SH-SY5Y (cell line): ENCODE data around the gene MLANA.

Experiments used
- GATA2 ChIP-seq: IDR thresholded peaks from 2 replicates; pipeline ENCODE4 v1.6.1; 2011; ENCODE audit warnings: mild to moderate bottlenecking, low read depth, low read length
- GATA3 ChIP-seq: IDR thresholded peaks from 2 replicates; pipeline ENCODE4 v1.6.1; 2011; ENCODE audit warnings: low read depth, mild to moderate bottlenecking, low read length, moderate library complexity

DNA sequence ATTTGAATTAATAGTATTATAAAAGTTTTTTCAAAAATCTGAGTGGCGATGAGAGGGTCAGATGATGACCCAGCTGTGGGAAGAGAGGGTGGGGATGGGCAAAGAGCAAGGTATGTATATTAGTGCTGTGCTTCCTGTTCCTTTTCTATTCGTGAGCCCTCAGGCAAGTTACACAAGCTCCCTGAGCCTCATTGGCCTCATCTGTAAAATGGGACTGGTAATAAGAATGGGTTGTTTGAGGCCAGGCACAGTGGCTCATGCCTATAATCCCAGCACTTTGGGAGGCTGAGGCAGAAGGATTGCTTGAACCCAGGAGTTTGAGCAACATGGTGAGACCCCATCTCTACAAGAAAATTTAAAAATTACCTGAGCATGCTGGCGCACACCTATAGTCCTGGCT is 24.0 kb upstream of the MLANA start:
- TF ChIP-seq GATA2, result no peak
- no peak for TF ChIP-seq GATA3
